Measurements from ENCODE around the gene LPP.

LPP gene

GRCh38 chr3:188274249-188274915 is 120.4 kb downstream of the LPP start:
- DNase-seq (ENCODE audit: low read depth): no peak

DNA sequence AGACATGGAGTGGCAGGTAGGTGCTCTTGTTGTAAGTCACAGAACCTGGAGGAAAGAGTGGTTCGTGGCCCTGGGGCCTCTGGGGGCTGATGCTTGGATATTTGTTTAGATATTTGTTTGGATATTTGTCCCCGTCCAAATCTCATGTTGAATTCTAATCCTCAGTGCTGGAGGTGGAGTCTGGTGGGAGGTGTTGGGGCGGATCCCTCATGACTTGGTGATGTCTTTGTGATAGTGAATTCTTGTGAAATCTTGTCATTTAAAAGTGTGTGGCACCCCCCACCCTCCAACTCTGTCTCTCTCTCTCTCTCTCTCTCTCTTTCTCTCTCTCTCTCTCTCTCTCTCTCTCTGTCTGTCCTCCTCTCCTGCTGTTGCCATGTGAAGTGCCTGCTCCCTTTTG is 122.4 kb downstream of the LPP start:
- no peak for DNase-seq (ENCODE audit: low read depth)

DNA sequence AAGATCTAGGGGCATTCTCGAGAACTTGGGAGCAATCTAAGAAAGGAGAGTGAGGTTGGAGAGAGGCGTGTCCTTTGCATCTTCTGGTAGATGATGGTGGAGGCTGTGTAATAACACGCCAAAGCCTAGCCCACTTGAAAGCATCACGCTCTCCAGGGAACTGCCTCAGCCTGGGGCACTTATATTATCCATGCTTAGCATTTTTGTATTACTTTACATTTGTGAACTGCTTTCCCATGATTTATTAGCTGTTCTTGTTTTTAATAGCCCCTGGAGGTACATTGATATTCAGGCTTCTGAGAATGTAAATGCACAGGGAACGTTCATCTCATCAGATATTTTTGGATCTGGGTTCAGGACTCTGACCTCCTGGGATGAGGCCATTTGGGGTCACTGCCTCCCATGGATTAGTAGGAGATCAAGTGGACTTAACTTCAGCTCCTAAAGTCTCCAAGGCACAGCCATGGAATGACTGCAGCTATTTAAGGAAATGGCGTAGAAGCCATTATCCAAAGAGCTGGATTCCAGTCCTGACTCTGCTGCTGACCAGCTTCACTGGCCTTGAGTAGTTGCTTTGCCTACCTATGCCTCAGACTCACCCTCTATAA is 124.9 kb downstream of the LPP start:
- no peak for DNase-seq (ENCODE audit: low read depth)

- DNase-seq (ENCODE audit: low read depth): no peak
These were observed 125.8 kb downstream of the LPP start for GRCh38 chr3:188279502-188280335.

- no peak for DNase-seq (ENCODE audit: low read depth)
These were observed 126.7 kb downstream of the LPP start for GRCh38 chr3:188280627-188281026.

- DNase-seq (ENCODE audit: low read depth): no peak
These were observed 128.9 kb downstream of the LPP start for GRCh38 chr3:188282871-188283270.

DNA sequence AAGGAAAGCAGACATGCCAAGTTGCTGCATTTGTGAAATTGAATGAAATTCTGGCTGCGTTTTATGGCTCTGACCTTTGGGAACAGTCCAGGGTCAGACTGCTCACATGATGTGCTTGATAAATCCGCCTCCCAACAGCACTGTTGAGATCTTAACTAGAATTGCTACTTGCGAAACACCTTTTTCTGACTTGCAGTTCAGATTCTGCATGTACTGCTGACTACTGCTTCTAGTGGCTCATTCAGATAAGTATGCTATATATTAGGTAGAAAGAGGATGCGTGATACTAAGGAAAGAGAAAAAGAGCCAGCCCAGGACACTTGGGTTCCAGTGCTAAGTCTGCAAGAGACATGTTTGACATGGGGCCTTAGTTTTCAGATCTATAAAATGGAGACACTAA is 129.4 kb downstream of the LPP start:
- DNase-seq (ENCODE audit: low read depth): no peak

DNA sequence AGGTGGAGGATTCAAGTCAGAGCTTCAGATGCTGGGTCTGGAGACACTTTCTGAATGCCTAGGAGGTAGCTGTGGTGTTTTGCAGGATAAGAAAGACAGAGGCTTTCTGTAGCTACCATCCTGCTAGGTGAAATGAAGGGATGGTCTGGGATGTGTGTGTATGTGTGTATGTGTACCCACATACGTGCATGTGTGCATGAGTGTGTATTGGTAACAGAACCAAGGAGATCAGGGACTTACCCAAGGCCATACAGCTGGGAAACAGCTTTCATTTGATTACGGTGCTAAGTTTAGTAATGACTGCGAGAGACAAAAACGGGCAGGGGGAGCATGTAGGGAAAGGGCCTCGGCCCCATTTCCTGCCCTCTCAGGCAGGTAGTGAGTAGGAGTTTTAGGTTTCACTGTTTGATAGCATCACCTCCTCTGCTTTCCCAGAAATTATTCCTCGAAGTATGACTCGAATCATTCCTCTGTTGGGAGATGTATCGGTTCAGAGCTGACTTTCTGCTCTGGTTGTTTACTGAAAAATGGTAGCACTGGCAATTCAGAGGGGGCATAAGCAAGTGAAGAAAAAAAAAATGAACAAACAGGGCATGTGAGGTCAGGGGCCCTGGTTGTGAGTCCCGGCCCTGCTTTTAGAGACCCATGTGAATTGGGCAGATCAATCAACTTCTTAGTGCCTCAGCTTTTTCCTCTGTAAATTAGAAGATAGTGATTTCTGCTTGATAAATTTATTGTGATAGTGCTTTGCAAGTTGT is 130.7 kb downstream of the LPP start:
- no peak for DNase-seq (ENCODE audit: low read depth)

DNA sequence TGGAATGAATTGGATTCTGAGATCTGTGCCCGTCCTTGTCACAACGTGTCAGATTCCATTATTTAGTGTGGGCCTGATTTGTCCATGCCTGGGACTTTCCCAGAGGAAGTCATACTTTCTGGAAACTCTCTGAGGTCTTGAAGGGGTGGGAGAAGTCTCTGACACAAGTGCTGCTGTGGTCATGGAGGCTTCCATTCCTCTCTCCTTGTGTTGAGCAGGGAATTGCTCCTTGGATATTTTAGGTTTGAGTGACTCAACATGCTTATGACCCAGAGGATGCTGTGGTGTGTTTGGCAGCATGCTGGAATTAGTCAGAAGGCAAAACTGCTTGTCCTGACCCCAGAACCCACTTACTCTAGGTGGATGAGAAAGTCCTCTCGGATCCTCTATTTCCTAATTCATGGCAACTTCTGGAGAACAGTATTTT is 132.1 kb downstream of the LPP start:
- DNase-seq (ENCODE audit: low read depth): peak; percentile 98

DNA sequence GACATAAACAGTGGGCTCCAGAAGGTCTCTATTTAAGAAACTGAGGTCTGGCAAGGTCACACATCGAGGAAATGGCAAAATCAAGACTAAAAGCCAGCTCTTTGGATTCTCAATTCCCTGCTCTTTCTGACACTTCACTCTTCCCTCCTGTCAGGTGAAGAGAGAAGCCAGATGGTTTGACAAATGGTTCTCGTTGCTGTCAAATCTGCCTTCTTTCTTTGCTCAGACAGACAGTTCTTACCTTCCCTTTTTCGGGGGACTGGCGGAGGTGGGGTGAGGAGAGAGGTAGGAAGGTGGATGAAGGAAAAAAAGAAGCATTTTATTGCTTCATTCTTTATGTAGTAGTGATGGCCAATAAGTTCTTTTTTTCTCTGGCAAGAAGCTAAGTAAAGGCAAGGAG is 133.4 kb downstream of the LPP start:
- DNase-seq (ENCODE audit: low read depth): no peak

DNA sequence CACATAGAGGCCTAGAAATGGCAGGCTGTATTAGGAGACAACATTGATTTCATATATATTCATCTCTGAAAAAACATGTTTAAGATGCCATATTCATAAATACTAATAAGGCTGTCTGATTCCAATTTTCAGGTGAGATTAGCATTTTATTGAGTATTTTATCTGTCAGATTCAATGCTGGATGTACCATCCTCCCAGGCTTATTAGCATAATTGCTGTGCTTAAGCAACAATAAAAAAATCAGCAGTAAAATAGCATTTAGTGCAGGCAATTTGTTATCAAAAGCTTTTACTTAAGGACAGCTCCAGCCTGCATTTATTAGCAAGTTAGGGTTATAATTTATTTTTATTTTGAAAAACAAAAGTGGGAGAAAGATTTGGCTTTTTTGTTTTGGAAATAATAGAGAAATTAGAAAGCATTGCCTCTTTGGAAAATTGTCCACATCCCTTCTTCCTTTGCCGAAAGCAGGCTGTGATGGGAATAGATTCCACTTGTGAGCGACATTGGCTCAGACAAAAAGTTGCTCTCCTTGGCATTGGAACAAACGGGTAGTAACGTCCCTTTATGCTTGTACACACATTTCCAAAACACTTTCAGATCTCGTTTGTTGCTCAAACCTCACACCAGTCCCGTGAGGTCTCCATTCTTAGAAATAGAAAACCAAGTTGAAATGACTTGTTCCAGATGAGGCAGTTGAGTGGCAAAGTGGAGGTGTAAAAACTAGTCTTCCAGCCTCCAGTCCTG is 134.0 kb downstream of the LPP start:
- DNase-seq (ENCODE audit: low read depth): no peak

DNA sequence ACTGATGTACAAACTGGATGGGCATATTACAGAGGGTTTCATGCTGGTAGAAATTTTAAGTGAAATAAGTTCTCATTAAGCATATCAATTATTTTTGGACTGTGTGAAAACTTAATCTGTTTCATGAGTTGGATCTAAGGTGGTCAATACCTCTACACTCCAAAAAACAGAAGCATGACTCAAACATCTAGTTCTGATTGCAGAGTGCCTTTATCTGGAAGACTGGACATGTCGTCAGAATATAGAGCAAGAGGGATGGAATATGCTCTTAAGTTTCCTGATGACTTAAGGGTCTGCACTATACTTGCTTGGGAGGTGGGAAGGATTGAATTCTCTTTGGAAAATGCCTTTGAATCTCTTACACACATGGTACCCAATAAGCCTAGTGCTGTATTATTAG is 138.3 kb downstream of the LPP start:
- DNase-seq (ENCODE audit: low read depth): no peak

DNA sequence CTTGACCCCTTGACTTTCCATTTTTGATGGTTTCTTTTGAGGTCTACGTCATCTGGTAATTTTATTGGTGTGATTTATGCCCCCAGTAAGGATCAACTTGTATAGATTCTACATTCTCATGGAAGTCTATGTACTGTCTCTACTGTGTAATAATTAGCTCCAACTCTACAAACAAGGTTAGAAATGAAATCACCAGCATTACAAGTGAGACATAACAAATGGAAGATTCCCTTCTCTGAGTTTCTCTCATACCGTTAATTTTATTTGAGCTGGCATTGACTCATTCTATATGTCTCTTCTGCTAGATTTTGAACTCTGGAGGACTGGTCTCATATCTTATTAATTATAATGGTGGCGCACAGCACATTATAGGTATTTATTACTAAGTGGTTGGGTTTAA is 138.9 kb downstream of the LPP start:
- no peak for DNase-seq (ENCODE audit: low read depth)

DNA sequence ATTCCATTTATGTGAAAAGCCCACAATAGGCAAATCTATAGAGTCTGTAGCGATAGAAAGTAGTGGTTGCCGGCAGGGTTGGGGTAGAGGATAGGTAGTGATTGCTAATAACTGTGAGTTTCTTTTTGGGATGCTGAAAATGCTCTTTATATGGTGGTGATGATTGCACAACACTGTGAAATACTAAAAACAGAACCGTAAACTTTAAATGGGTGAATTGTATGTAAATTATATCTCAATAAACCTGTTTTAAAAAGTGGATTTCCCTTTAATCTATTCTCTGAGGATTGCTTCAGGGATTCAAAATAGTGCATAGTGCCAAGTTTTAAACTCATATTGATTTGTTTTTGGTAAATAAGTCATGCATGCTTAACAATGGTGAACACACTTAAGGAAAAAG is 140.2 kb downstream of the LPP start:
- no peak for DNase-seq (ENCODE audit: low read depth)

GRCh38 chr3:188294823-188295487 is 141.0 kb downstream of the LPP start:
- peak; percentile 81 for DNase-seq (ENCODE audit: low read depth)

DNA sequence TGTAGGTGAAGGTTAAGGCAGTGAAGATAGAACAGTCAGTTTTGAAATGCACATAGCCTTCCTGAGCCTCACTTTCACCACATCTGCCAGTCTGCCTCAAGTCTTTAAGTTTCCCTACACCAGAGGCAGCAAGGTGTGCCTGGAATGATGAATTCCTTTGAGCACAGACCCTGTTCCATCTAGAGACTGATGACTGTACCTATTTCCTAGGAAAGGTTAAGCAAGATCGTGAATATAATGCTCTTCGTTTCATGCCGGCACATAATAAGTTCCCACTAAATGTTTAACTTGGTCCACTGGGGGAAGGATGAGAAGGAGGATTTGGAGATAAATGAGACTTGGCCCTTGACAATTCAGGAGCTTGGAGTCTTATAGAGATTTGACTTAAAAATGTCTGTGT is 141.9 kb downstream of the LPP start:
- no peak for DNase-seq (ENCODE audit: low read depth)

GRCh38 chr3:188296761-188297612 is 143.0 kb downstream of the LPP start:
- DNase-seq (ENCODE audit: low read depth): peak; percentile 82

- no peak for DNase-seq (ENCODE audit: low read depth)
These were observed 144.6 kb downstream of the LPP start for GRCh38 chr3:188298585-188298984.

GRCh38 chr3:188299068-188299467 is 145.1 kb downstream of the LPP start:
- no peak for DNase-seq (ENCODE audit: low read depth)

DNA sequence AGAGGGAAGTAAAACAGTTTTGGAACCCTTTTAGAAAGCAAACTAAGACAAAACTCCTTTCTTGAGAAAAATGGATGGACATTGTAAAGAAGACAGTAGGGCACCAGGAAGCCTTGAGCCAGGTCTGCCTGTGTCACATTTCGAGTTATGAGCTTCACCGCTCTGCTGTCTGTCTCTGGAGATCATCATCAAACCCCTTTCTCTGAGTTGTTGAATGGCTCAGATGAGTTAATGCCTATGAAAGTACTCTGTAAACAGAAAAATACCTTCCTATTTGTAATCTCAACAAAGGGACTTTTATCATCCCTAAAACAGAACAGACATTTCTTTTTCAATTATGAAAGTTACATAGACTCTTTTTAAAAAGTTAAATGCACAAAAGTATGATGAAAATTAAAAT is 145.8 kb downstream of the LPP start:
- no peak for DNase-seq (ENCODE audit: low read depth)

Data from HS-5 (cell line).